OCI-M2 (cell line): ENCODE results near the gene ZDHHC14.
"Not testable (repeated sequence)": the region's sequence is repeated elsewhere in the genome, so short reads cannot be mapped to it uniquely, and the experiment has no call there.

Source experiments
- DNase-seq: peaks from one replicate; lab custom pipeline; 2025; ENCODE audit not compliant: unreplicated experiment; lab: John Stamatoyannopoulos, UW

Gene ZDHHC14

DNA sequence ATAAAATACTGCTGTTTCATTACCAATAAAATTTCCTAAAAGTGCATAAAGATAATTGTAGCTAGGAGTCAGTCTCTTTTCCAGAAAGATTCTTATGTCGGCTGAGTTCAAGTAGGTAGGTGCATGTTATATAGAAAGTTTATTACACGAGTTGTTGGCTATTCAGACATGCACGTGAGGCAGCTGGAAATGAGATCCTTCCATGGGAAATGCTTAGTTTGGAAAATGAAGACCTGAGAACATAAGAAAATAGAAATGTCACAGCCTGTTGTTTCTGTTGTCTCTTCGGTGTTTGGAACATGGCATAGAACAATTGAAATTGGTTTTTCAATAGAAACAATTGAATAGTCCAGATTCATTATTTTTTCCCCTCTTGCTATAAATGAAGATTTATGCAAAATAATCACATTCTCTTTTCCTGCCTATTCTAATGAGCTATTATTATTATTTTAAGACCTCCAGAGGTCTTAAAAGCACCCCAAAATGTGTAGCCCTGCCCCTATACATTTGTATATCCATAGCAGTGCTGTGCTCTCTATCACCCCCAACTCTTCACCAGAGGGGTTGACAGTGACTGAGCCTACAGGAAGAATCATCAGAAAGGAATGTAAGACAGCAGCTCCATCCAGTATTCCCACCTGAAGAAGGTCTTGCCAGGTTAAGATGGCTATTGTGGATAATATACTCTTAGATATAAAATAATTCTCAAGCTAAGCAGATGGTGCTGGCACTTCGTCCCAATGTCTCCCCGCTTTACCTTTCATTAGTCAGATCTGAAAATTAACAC, 82.2 kb downstream of the ZDHHC14 start:
- DNase-seq: no peak

DNA sequence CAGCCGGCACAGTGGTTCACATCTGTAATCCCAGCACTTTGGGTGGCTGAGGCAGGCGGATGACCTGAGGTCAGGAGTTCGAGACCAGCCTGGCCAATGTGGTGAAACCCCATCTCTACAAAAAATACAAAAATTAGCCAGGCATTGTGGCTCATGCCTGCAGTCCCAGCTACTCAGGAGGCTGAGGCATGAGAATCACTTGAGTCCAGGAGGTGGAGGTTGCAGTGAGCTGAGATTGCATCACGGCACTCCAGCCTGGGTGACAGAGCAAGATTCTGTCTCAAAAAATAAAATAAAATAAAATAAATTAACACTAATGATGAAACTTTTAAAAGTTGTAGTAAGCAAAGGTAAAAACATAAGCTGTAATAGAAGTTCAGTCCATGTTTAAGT, 82.7 kb downstream of the ZDHHC14 start:
- DNase-seq: not testable (repeated sequence)

GRCh38 chr6:157464653-157465535, 83.9 kb downstream of the ZDHHC14 start:
- DNase-seq: no peak

DNA sequence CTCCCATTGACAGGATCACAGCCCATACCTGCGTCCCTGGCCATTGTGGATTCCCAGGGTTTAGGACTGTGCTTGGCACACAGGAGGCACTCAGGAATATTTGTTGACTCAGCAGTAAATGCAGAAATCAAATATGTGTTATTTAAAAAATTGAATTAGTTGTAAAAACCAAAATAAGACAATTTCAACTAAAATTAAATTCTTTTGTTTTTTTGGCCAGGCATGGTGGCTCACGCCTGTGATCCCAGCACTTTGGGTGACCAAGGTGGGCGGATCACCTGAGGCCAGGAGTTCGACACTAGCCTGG, 85.3 kb downstream of the ZDHHC14 start:
- no peak for DNase-seq

DNA sequence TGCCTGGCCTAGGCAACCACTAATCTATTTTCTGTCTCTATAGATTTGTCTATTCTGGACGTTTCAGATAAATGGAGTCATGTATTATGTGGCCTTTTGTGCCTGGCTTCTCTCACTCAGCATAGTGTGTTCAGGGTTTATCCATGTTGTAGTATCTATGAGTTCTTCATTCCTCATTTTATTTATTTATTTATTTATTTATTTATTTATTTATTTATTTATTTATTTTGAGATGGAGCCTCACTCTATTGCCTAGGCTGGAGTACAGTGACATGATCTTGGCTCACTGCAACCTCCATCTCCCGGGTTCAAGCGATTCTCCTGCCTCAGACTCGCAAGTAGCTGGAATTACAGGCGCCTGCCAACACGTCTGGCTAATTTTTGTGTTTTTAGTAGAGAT, 86.3 kb downstream of the ZDHHC14 start:
- not testable (repeated sequence) for DNase-seq

- no peak for DNase-seq
Observed at GRCh38 chr6:157468054-157468453, 87.1 kb downstream of the ZDHHC14 start.

DNA sequence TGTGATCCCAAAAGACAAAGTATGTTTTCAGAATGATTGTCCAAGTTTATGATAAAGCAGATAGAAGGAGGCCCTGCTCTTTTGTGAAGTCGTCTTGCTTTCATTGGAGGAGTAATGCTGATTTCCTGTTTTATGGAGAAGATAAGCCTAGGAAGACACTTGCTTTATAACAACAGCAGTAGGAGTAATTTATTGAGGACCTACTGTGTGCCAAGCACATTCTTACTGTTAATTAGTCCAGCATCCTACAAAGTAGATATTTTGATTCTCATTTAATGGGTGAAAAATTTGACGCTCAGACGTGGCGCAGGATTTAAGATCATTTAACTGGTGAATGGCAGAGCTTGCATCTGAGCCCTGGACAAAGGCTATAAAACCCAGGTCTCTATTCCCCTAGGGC, 87.6 kb downstream of the ZDHHC14 start:
- DNase-seq: no peak

DNA sequence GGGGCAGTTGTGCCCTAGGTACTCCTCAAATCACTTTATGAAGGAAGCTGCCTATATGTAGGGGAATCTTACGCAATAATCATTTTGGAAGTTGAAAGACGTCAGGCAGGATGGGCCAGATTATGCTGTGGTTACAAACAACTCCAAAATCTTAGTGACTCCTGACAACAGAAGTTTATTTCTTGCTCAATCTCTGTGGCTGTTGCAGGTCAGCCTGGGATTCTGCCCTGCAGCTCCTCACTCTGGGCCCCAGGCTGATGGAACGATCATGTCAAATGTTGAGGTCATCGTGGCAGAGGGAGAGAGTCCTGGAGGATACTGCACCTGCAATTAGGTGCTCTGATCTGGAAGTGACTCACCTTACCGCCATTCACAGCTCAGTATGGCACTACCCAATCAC, 88.4 kb downstream of the ZDHHC14 start:
- DNase-seq: no peak

GRCh38 chr6:157471077-157471686, 90.2 kb downstream of the ZDHHC14 start:
- no peak for DNase-seq

- no peak for DNase-seq
Observed at GRCh38 chr6:157471895-157472686, 91.1 kb downstream of the ZDHHC14 start.

- no peak for DNase-seq
Observed at GRCh38 chr6:157476797-157477196, 95.8 kb downstream of the ZDHHC14 start.

DNA sequence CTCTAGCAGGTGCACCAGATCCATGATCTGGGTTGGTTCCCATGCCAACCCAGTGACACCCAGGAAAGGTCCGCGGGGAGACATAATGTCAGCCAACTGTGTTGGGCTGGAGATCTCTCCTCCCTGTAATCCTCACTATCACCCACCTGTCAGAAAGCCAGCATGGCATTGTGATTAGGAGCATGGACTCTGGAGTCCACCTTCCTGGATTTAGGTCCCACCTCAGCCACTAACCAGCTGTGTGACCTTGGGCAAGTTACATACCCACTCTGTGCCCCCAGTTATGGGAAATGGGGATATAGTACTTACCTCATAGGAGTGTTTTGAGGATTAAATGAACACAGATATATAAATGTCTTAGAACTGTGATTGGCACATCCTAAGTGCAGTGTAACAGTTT, 97.9 kb downstream of the ZDHHC14 start:
- DNase-seq: no peak

- no peak for DNase-seq
Observed at GRCh38 chr6:157479464-157480303, 98.7 kb downstream of the ZDHHC14 start.

DNA sequence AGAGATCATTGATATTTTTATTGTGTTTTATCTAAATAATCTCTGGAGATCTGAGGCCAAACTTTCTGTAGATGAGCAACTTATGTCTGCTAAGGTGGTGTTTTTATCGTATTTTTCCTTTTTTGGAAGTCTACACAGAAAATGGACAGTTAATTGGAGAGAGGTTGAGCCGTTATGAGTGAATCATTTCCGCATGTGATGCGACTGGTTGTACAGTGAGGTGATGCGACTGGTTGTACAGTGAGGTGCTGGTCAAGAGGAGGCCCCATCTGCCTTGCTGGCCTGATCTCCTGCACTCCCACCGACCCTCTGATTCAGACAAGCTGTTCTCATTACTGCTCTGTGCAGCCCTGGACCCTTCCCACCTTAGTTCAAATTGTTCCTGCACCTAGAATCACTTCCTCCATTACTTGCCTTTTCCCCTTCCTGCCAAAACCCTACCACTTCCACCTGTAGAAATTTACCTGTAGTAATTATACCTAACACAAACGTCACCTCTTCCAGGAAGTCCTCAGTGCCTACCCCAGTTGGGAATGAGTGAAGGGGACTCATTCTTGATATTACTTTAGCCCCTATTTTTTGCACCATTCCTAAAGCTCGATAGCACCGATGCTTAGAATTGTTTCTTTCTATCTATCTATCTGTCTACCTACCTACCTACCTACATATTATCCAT, 100.3 kb downstream of the ZDHHC14 start:
- DNase-seq: no peak

DNA sequence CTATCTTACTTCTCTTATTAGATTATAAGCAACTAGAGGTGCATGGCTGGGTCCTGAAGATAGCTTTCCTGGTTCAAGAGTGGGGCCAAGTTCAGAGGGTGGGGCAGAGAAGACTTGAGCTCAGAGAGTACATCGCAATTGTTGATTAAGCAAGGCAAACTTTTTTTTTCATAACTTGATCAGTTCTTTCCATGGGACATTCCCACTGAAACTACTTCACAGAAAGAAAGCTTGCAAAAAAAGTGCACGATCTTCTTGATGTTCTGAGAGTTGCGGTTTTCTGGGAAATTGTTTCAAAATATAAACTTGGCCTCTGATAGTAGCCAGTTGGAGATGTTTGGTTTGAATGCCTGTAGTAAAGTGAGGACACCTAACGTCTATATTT, 100.9 kb downstream of the ZDHHC14 start:
- DNase-seq: no peak

- no peak for DNase-seq
Observed at GRCh38 chr6:157483770-157484169, 102.8 kb downstream of the ZDHHC14 start.

DNA sequence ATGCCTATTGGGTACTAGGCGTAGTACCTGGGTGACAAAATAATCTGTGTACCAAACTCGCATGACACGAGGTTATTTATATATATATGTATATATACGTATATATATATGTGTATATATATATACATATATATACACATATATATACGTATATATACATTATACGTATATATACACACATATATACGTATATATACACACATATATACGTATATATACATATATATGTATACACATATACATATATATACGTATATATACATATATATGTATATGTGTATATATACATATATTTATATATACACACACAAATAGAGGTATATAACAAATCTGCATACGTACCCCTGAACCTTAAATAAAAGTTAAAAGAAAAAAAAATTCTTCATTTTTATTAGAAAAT, 103.2 kb downstream of the ZDHHC14 start:
- DNase-seq: no peak

GRCh38 chr6:157486572-157486971, 105.6 kb downstream of the ZDHHC14 start:
- no peak for DNase-seq

DNA sequence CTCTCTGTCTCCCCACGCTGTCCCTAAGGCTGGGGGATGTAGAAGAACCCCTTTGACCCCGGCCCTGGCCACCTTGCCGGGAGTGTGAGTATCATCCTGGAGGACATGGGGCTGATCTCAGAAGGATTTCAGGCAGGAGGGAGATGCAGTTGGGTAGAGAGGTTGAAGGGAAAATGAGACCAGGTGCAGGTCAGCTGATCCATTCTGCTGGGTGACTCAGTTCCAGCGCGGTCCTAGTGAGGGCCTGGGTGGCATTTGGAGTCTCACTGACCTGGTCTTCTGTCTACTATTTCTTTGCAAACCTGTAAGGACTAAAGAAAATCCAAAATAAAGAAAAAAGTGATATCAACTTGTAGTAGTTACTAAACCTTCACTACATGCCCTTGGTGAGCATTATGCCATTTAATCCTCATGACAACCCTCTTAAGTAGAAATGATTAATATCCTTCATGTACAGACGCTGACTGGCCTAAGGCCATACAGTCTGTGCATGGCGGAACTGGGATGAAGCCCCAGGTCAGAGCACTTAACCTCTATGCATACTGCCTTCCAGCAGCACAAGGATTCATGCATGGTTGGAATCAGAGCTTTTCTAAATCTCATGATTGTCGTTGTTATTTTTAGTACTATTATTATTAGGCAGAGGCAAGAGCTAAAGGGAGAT, 106.3 kb downstream of the ZDHHC14 start:
- DNase-seq: no peak
